ENCODE data around the gene LBX2. TPM values are rescaled to one million over a fixed set of nuclear protein-coding genes. Genes with fewer than 3 reads are reported as not detected.
"Not testable (repeated sequence)": the region's sequence is repeated elsewhere in the genome, so short reads cannot be mapped to it uniquely, and the experiment has no call there.

LBX2 gene
- total RNA-seq, 2 donors from 2014 or later: 0.36 to 0.39 TPM

- Mint-ChIP-seq H3K36me3 (peaks cover 16 to 22% of the 10 kb centered on the region in 2 donors), H3K9me3 (no peaks in the 10 kb centered on the region), H3K27ac (no peak overlapping the region)
- ATAC-seq (no peak), DNase-seq (ENCODE audit: low spot score in 2 of 2) (no peak)
These were observed 1.2 kb upstream of the LBX2 start for GRCh38 chr2:74500578-74500946.

GRCh38 chr2:74499940-74500577 is 656 bp upstream of the LBX2 start:
- ATAC-seq (no peak), DNase-seq (ENCODE audit: low spot score in 2 of 2) (no peak)
- H3K36me3 Mint-ChIP-seq: peaks cover 13 to 17% of the 10 kb centered on the region in 2 donors
- H3K27ac Mint-ChIP-seq: no peak overlapping the region
- H3K9me3 Mint-ChIP-seq: no peaks in the 10 kb centered on the region

- Mint-ChIP-seq H3K36me3 (peaks cover 5 to 11% of the 10 kb centered on the region in 2 donors), H3K27ac (peak overlapping the region; percentile 17 to 69), H3K9me3 (no peaks in the 10 kb centered on the region)
- DNase-seq (ENCODE audit: low spot score in 2 of 2) (peak in 1 of 2 donors; percentile 42), ATAC-seq (peak; percentile 70 to 81)
These were observed 720 bp downstream of the LBX2 start for GRCh38 chr2:74498500-74499266.

- H3K27ac Mint-ChIP-seq: peak overlapping the region in 1 of 2 donors; percentile 17
These were observed 1.5 kb downstream of the LBX2 start for GRCh38 chr2:74497777-74498499.

GRCh38 chr2:74496997-74497776 is 2.2 kb downstream of the LBX2 start:
- Mint-ChIP-seq H3K27ac (no peak overlapping the region), H3K9me3 (no peaks in the 10 kb centered on the region), H3K36me3 (peaks cover 7 to 15% of the 10 kb centered on the region in 2 donors)
- ATAC-seq: no peak
- DNase-seq (ENCODE audit: low spot score in 2 of 2): no peak

More at GRCh38 chr2:74497777-74498499, 1.5 kb downstream of the LBX2 start:
- ATAC-seq: peak in 1 of 2 donors; percentile 42
- Mint-ChIP-seq H3K9me3 (no peaks in the 10 kb centered on the region), H3K36me3 (peaks cover 7 to 13% of the 10 kb centered on the region in 2 donors)
- no peak for DNase-seq (ENCODE audit: low spot score in 2 of 2)

GRCh38 chr2:74495440-74495839 is 4.0 kb downstream of the LBX2 start:
- H3K9me3 Mint-ChIP-seq: no peaks in the 10 kb centered on the region
- no peak overlapping the region for H3K27ac Mint-ChIP-seq
- no peak for ATAC-seq

GRCh38 chr2:74493546-74493945 is 5.9 kb downstream of the LBX2 start:
- peak overlapping the region in 1 of 2 donors; percentile 84 for H3K27ac Mint-ChIP-seq
- H3K36me3 Mint-ChIP-seq: peaks cover 7 to 27% of the 10 kb centered on the region in 2 donors
- no peaks in the 10 kb centered on the region for H3K9me3 Mint-ChIP-seq
- ATAC-seq: no peak
- DNase-seq (ENCODE audit: low spot score in 2 of 2): no peak

More at GRCh38 chr2:74495440-74495839, 4.0 kb downstream of the LBX2 start:
- DNase-seq (ENCODE audit: low spot score in 2 of 2): no peak
- H3K36me3 Mint-ChIP-seq: peaks cover 7 to 20% of the 10 kb centered on the region in 2 donors

GRCh38 chr2:74491648-74492544 is 7.5 kb downstream of the LBX2 start:
- ATAC-seq (no peak), DNase-seq (ENCODE audit: low spot score in 2 of 2) (no peak)
- H3K9me3 Mint-ChIP-seq: no peaks in the 10 kb centered on the region
- H3K27ac Mint-ChIP-seq: peak overlapping the region in 1 of 2 donors; percentile 53
- peaks cover 7 to 27% of the 10 kb centered on the region in 2 donors for H3K36me3 Mint-ChIP-seq

- Mint-ChIP-seq H3K27ac (peak overlapping the region in 1 of 2 donors; percentile 29), H3K9me3 (no peaks in the 10 kb centered on the region), H3K36me3 (peaks cover 11 to 27% of the 10 kb centered on the region in 2 donors)
- ATAC-seq (no peak), DNase-seq (ENCODE audit: low spot score in 2 of 2) (no peak)
These were observed 9.5 kb downstream of the LBX2 start for GRCh38 chr2:74489906-74490305.

GRCh38 chr2:74488643-74489481 is 10.5 kb downstream of the LBX2 start:
- peak overlapping the region; percentile 12 to 29 for H3K27ac Mint-ChIP-seq
- ATAC-seq (no peak), DNase-seq (ENCODE audit: low spot score in 2 of 2) (no peak)
- no peaks in the 10 kb centered on the region for H3K9me3 Mint-ChIP-seq
- H3K36me3 Mint-ChIP-seq: peaks cover 8 to 23% of the 10 kb centered on the region in 2 donors

GRCh38 chr2:74486141-74486540 is 13.3 kb downstream of the LBX2 start:
- ATAC-seq (no peak), DNase-seq (ENCODE audit: low spot score in 2 of 2) (no peak)
- no peaks in the 10 kb centered on the region for H3K9me3 Mint-ChIP-seq
- H3K36me3 Mint-ChIP-seq: peaks cover 10 to 26% of the 10 kb centered on the region in 2 donors
- no peak overlapping the region for H3K27ac Mint-ChIP-seq

- Mint-ChIP-seq H3K36me3 (peaks cover 18 to 24% of the 10 kb centered on the region in 2 donors), H3K27ac (peak overlapping the region; percentile 87 to 97)
- not testable (repeated sequence) for ATAC-seq; H3K9me3 Mint-ChIP-seq; DNase-seq (ENCODE audit: low spot score in 2 of 2)
These were observed 15.7 kb downstream of the LBX2 start for GRCh38 chr2:74483675-74484164.

- ATAC-seq (peak; percentile 93 to 94), DNase-seq (ENCODE audit: low spot score in 2 of 2) (peak; percentile 89 to 93)
- peaks cover 17 to 24% of the 10 kb centered on the region in 2 donors for H3K36me3 Mint-ChIP-seq
- H3K27ac Mint-ChIP-seq: peak within 1 kb of the TSS; percentile 87 to 97
- H3K9me3 Mint-ChIP-seq: no peaks in the 10 kb centered on the region
These were observed 16.4 kb downstream of the LBX2 start, which contains the start of the genes CCDC142 and TTC31 for GRCh38 chr2:74482801-74483674. Gene CCDC142, minus strand, starts transcription at chr2:74482998. Its CDS starts 161 bp downstream, at chr2:74482837. Gene TTC31, plus strand, starts transcription at chr2:74483081. Its CDS starts 15 bp downstream, at chr2:74483096.

Measured in activated naive CD4-positive, alpha-beta T cell treated with anti-CD3 and anti-CD28 coated beads, Interleukin-2, amount 50 U/mL, for 72 hours (primary cell).